IMR-90 (cell line): Measurements from ENCODE around the gene AP2B1. TPM values are rescaled to one million over a fixed set of nuclear protein-coding genes. Genes with fewer than 3 reads are reported as not detected.

Source experiments
- ATAC-seq: fragments of 200-7000 bp; cut with Tn5 transposase; 2 replicates; pipeline ENCODE4 v1.9.1; 2020; ENCODE audit warnings: low read depth, mild to moderate bottlenecking, moderate library complexity
- BruUV-seq: library from RNA; stranded (reverse); fragments of 400-500 nt; replicated peaks from 2 replicates; lab custom pipeline; 2021; lab: Mats Ljungman, UMichigan
- CTCF ChIA-PET: fragments of 300-600 bp; formaldehyde crosslinking; extraction: SDS; loops from one replicate; lab custom pipeline; 2021; ENCODE audit warnings: antibody characterized with exemption; lab: Yijun Ruan, JAX
- POLR2A ChIA-PET: fragments of 300-600 bp; sonication (Branson Sonifier 250); formaldehyde crosslinking; loops from one replicate; lab custom pipeline; 2022; ENCODE audit warnings: antibody characterized with exemption; ENCODE audit not compliant: unreplicated experiment; lab: Charles Lee
- DNase-seq: peaks from one replicate; pipeline ENCODE4 v3.0.0; 2013
- H2AFZ ChIP-seq: replicated peaks from 2 replicates; pipeline ENCODE3; 2013; ENCODE audit warnings: low read length, mild to moderate bottlenecking; ENCODE audit not compliant: poor library complexity
- H2AK5ac ChIP-seq: 2 replicates; pipeline ENCODE4 v1.6.1; 2013; ENCODE audit warnings: low read depth, low read length, inconsistent platforms
- H2AK9ac ChIP-seq: replicated peaks from 2 replicates; pipeline ENCODE3; 2013; ENCODE audit warnings: mild to moderate bottlenecking, low read depth, low read length, moderate library complexity; ENCODE audit not compliant: poor library complexity
- H2BK120ac ChIP-seq: 2 replicates; pipeline ENCODE4 v1.6.1; 2013; ENCODE audit warnings: low read depth, low read length, inconsistent platforms
- H2BK15ac ChIP-seq: 3 replicates; pipeline ENCODE4 v1.6.1; 2013; ENCODE audit warnings: low read depth, low read length, inconsistent platforms
- H2BK20ac ChIP-seq: 2 replicates; pipeline ENCODE4 v1.6.1; 2013; ENCODE audit warnings: low read depth, mild to moderate bottlenecking, inconsistent platforms, low read length, moderate library complexity
- H2BK5ac ChIP-seq: 2 replicates; pipeline ENCODE4 v1.6.1; 2013; ENCODE audit warnings: mild to moderate bottlenecking, low read depth, low read length, inconsistent platforms; ENCODE audit not compliant: poor library complexity, severe bottlenecking
- H3K14ac ChIP-seq: replicated peaks from 2 replicates; pipeline ENCODE4 v1.6.1; 2013; ENCODE audit warnings: low read depth, low read length, inconsistent platforms
- H3K18ac ChIP-seq: 2 replicates; pipeline ENCODE4 v1.6.1; 2013; ENCODE audit warnings: low read depth, low read length, control low read depth
- H3K23ac ChIP-seq: 2 replicates; pipeline ENCODE4 v1.6.1; 2013; ENCODE audit warnings: low read depth, low read length, inconsistent platforms
- H3K27ac ChIP-seq: 2 replicates; pipeline ENCODE4 v1.5.1; 2013; ENCODE audit warnings: mild to moderate bottlenecking, control low read depth, low read length; ENCODE audit not compliant: insufficient read depth
- H3K27me3 ChIP-seq: 2 replicates; pipeline ENCODE4 v1.6.1; 2013; ENCODE audit warnings: low read length; ENCODE audit not compliant: control insufficient read depth, insufficient read depth
- H3K36me3 ChIP-seq: 2 replicates; pipeline ENCODE4 v1.6.1; 2013; ENCODE audit warnings: low read length, mixed read lengths; ENCODE audit not compliant: control insufficient read depth, insufficient read depth
- H3K4ac ChIP-seq: 2 replicates; pipeline ENCODE4 v1.6.1; 2013; ENCODE audit warnings: low read depth, low read length, inconsistent platforms
- H3K4me1 ChIP-seq: 2 replicates; pipeline ENCODE4 v1.6.1; 2013; ENCODE audit warnings: low read length, mixed read lengths; ENCODE audit not compliant: control insufficient read depth, insufficient read depth
- H3K4me2 ChIP-seq: 2 replicates; pipeline ENCODE4 v1.6.1; 2013; ENCODE audit warnings: low read depth, mild to moderate bottlenecking, control low read depth, low read length, moderate library complexity
- H3K4me3 ChIP-seq: 2 replicates; pipeline ENCODE4 v1.5.1; 2013; ENCODE audit warnings: low read depth, mild to moderate bottlenecking, control low read depth, low read length, moderate library complexity; ENCODE audit not compliant: insufficient read depth
- H3K56ac ChIP-seq: 2 replicates; pipeline ENCODE4 v1.6.1; 2013; ENCODE audit warnings: low read length, inconsistent platforms; ENCODE audit not compliant: insufficient read depth; ENCODE audit errors: extremely low read depth
- H3K79me1 ChIP-seq, 2 experiments: 2 replicates each; pipeline ENCODE4 v1.6.1; 2013; ENCODE audit warnings: low read length in 2 of 2, inconsistent platforms in 1 of 2, low read depth in 1 of 2
- H3K9ac ChIP-seq: 2 replicates; pipeline ENCODE4 v1.6.1; 2013; ENCODE audit warnings: low read depth, low read length, control low read depth
- H3K9me1 ChIP-seq: 2 replicates; pipeline ENCODE4 v1.6.1; 2013; ENCODE audit warnings: low read length, inconsistent platforms; ENCODE audit not compliant: insufficient read depth
- H3K9me3 ChIP-seq: 2 replicates; pipeline ENCODE4 v1.6.1; 2013; ENCODE audit warnings: low read length; ENCODE audit not compliant: control insufficient read depth, insufficient read depth
- H4K20me1 ChIP-seq: 2 replicates; pipeline ENCODE4 v1.6.1; 2013; ENCODE audit warnings: low read length, inconsistent platforms; ENCODE audit not compliant: insufficient read depth
- H4K5ac ChIP-seq: 2 replicates; pipeline ENCODE4 v1.6.1; 2013; ENCODE audit warnings: mild to moderate bottlenecking, low read depth, low read length, control low read depth
- H4K8ac ChIP-seq, 2 experiments: 2 replicates each; pipeline ENCODE4 v1.6.1; 2013; ENCODE audit warnings: low read depth in 2 of 2, low read length in 2 of 2, control low read depth in 1 of 2, inconsistent platforms in 1 of 2
- H4K91ac ChIP-seq: 2 replicates; pipeline ENCODE4 v1.6.1; 2013; ENCODE audit warnings: low read depth, low read length, inconsistent platforms; ENCODE audit not compliant: insufficient read depth
- BHLHE40 ChIP-seq: fragments of 150-350 bp; IDR thresholded peaks from 2 replicates; pipeline ENCODE4 v1.6.1; 2016; ENCODE audit warnings: mild to moderate bottlenecking, low read depth, low read length
- CEBPB ChIP-seq: IDR thresholded peaks from 2 replicates; pipeline ENCODE4 v1.6.1; 2012; ENCODE audit warnings: low read depth, low read length, improper control_type of control experiment
- CHD1 ChIP-seq: IDR thresholded peaks from 2 replicates; pipeline ENCODE4 v1.6.1; 2012; ENCODE audit warnings: low read depth, low read length, improper control_type of control experiment
- CTCF ChIP-seq: conservative IDR thresholded peaks from 2 replicates; pipeline ENCODE4 v1.5.1; 2012; ENCODE audit warnings: mild to moderate bottlenecking, low read depth, low read length, improper control_type of control experiment
- FOS ChIP-seq: fragments of 150-350 bp; IDR thresholded peaks from 2 replicates; pipeline ENCODE4 v1.6.1; 2016; ENCODE audit warnings: low read depth, low read length
- MAFK ChIP-seq: IDR thresholded peaks from 2 replicates; pipeline ENCODE4 v1.6.1; 2012; ENCODE audit warnings: low read depth, low read length, improper control_type of control experiment
- MAZ ChIP-seq: IDR thresholded peaks from 2 replicates; pipeline ENCODE4 v1.6.1; 2012; ENCODE audit warnings: low read depth, mild to moderate bottlenecking, low read length, improper control_type of control experiment, moderate library complexity, borderline replicate concordance
- MXI1 ChIP-seq: IDR thresholded peaks from 2 replicates; pipeline ENCODE4 v1.6.1; 2012; ENCODE audit warnings: low read depth, mild to moderate bottlenecking, low read length, moderate library complexity, borderline replicate concordance
- NFE2L2 ChIP-seq: fragments of 150-350 bp; IDR thresholded peaks from 2 replicates; pipeline ENCODE4 v1.6.1; 2016; ENCODE audit warnings: low read depth, mild to moderate bottlenecking, low read length
- POLR2A ChIP-seq: IDR thresholded peaks from 2 replicates; pipeline ENCODE4 v1.6.1; 2012; ENCODE audit warnings: mild to moderate bottlenecking, low read depth, low read length
- RAD21 ChIP-seq: IDR thresholded peaks from 2 replicates; pipeline ENCODE4 v1.6.1; 2012; ENCODE audit warnings: low read length, improper control_type of control experiment
- RCOR1 ChIP-seq: IDR thresholded peaks from 2 replicates; pipeline ENCODE4 v1.6.1; 2012; ENCODE audit warnings: mild to moderate bottlenecking, low read length, improper control_type of control experiment; ENCODE audit not compliant: insufficient replicate concordance
- RFX5 ChIP-seq: IDR thresholded peaks from 2 replicates; pipeline ENCODE4 v1.8.0; 2012; ENCODE audit warnings: low read depth, mild to moderate bottlenecking, low read length, moderate library complexity
- SMC3 ChIP-seq: fragments of 150-350 bp; IDR thresholded peaks from 2 replicates; pipeline ENCODE4 v1.6.1; 2016; ENCODE audit warnings: low read depth, mild to moderate bottlenecking, antibody characterized with exemption, low read length, moderate library complexity
- WGBS, 2 experiments: methylation state at CpG; one replicate each; pipeline versions ENCODE4 v1.1.5 to v1.1.7; 2013; ENCODE audit warnings: missing lambda C conversion rate in 2 of 2; ENCODE audit not compliant: insufficient read length in 1 of 2; ENCODE audit errors: extremely low coverage in 2 of 2; 5-methylcytosine and 5-hydroxymethylcytosine counted together
- dilution Hi-C: fragments of 300-500 bp; cut with HindIII; formaldehyde crosslinking; loops from one replicate; pipeline ENCODE4 v1.14.3; 2018; ENCODE audit warnings: low sequenced_read_pairs; ENCODE audit not compliant: unreplicated experiment
- in situ Hi-C: fragments of 300-500 bp; cut with MboI; formaldehyde crosslinking; loops from 3 replicates; pipeline ENCODE4 v1.14.3; 2019; ENCODE audit warnings: low sequenced_read_pairs, inconsistent platforms, mixed read lengths
- intact Hi-C: fragments of 100-400 bp; cut with micrococcal nuclease; formaldehyde crosslinking; loops from 2 replicates; pipeline ENCODE4 v1.10.0; 2022
- polyA plus RNA-seq, 3 experiments: library from polyadenylated mRNA; depleted of rRNA; stranded (reverse); fragments of >200 nt; gene quantifications; 2 replicates each; pipeline ENCODE4 v1.2.3, GENCODE V29; 2012; ENCODE audit warnings: low replicate concordance in 1 of 3
- total RNA-seq: library from RNA; depleted of rRNA; stranded (reverse); fragments of >200 nt; gene quantifications from 2 replicates; pipeline ENCODE4 v1.2.3, GENCODE V29; 2012
- TF ChIP-seq, protein P1 (sequence below): fragments of 150-350 bp; IDR thresholded peaks from 2 replicates; pipeline ENCODE4 v1.6.1; 2016; ENCODE audit warnings: low read depth, mild to moderate bottlenecking, low read length, moderate library complexity, borderline replicate concordance

AP2B1 gene
- total and polyA plus RNA-seq, 2 of the 4 experiments (the other 2 are of a cell fraction): 102 to 125 TPM

DNA sequence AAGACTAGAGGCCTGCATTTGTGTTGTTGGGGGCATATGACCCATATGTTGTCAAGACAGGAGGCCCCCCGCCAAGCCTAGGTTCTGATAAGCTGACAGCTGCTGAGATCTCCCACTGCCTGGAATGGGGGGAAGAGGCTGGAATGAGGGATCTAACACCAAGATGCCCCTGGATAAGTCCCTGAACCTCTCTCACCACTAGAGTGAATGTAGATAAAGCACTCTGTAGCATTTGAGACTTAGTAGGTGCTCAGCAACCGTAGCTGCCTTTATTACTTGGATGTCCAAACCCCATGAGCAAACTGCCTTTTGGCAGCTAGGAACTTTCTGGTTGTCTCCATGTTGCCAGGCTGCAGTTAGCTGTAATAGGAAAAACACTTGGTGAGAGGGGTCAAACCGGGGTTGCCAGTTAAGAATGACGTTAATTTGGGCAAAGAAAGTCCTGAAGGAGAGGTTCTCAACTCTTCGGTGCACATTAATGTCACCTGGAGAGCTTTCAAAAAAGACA lies 139.9 kb downstream of the AP2B1 start:
- Histone ChIP-seq H3K4me2 (peak overlapping the region; percentile 50), H3K56ac (no peak overlapping the region), H3K14ac (peak overlapping the region; percentile 54), H3K27me3 (no peaks in the 10 kb centered on the region), H4K20me1 (peaks cover 13% of the 10 kb centered on the region; the same call in 1 of the 2 replicates), H4K8ac (peak overlapping the region in 1 of 2 experiments; percentile 19; a peak in 1 of 4 replicates), H2AFZ (no peak overlapping the region), H2AK5ac (peak overlapping the region; percentile 36; the same call in 1 of the 2 replicates), H2AK9ac (no peak overlapping the region), H3K4ac (peak overlapping the region; percentile 73), H2BK15ac (no peak overlapping the region), H3K36me3 (peaks cover 16% of the 10 kb centered on the region), H2BK120ac (no peak overlapping the region), H3K79me1 (peaks cover 0 to 24% of the 10 kb centered on the region in 2 experiments; a peak in 2 of 4 replicates), H4K91ac (no peak overlapping the region), H3K9ac (peak overlapping the region; percentile 56), H3K4me3 (no peak overlapping the region), H3K4me1 (peaks cover 18% of the 10 kb centered on the region), H3K18ac (peak overlapping the region; percentile 49), H4K5ac (peak overlapping the region; percentile 58), H3K27ac (peak overlapping the region; percentile 90; the same call in 1 of the 2 replicates), H2BK20ac (no peak overlapping the region), H2BK5ac (peak overlapping the region; percentile 15), H3K9me1 (peaks cover 18% of the 10 kb centered on the region), H3K9me3 (no peaks in the 10 kb centered on the region), H3K23ac (peak overlapping the region; percentile 28; the same call in 1 of the 2 replicates)
- ChIA-PET POLR2A (interaction anchor here (0.6 kb wide), 1 partner anchor 80 kb away, joined by 3 read pairs; no protein-coding TSS in a partner anchor), CTCF (interaction anchor here (0.6 kb wide), 1 partner anchor 114 kb away, joined by 3 read pairs; no protein-coding TSS in a partner anchor)
- dilution Hi-C loops (no loop called here), intact Hi-C loops (no loop called here), in situ Hi-C loops (loop anchor here (25.0 kb wide), 1 partner anchor 365 kb away; the partner anchor contains the start of gene SLFN11)
- ATAC-seq (no peak), DNase-seq (no peak)
- BruUV-seq: no TSS peak
- 100% methylated on average over 2 of the region's 5 CpGs; no CpG with 5 or more reads in 1 of the 2 experiments for WGBS, 2 experiments
- TF ChIP-seq MAFK: no peak
- no peak for TF ChIP-seq BHLHE40
- TF ChIP-seq NFE2L2: no peak
- TF ChIP-seq RCOR1: no peak
- TF ChIP-seq RAD21: no peak
- TF ChIP-seq, protein P1, sequence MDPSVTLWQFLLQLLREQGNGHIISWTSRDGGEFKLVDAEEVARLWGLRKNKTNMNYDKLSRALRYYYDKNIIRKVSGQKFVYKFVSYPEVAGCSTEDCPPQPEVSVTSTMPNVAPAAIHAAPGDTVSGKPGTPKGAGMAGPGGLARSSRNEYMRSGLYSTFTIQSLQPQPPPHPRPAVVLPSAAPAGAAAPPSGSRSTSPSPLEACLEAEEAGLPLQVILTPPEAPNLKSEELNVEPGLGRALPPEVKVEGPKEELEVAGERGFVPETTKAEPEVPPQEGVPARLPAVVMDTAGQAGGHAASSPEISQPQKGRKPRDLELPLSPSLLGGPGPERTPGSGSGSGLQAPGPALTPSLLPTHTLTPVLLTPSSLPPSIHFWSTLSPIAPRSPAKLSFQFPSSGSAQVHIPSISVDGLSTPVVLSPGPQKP: no peak
- TF ChIP-seq POLR2A: no peak
- TF ChIP-seq MXI1: no peak
- no peak for TF ChIP-seq RFX5
- no peak for TF ChIP-seq SMC3
- TF ChIP-seq MAZ: no peak
- TF ChIP-seq FOS: no peak
- no peak for TF ChIP-seq CEBPB
- TF ChIP-seq CTCF: no peak
- no peak for TF ChIP-seq CHD1
